K562 (cell line): ENCODE data around the gene RASIP1. TPM values are rescaled to one million over a fixed set of nuclear protein-coding genes. Genes with fewer than 3 reads are reported as not detected.

Experiments
- DNMT1 ChIP-seq: fragments of 450-650 bp; IDR thresholded peaks from 2 replicates; pipeline ENCODE4 v1.6.1; 2016; ENCODE audit warnings: antibody characterized with exemption, mild to moderate bottlenecking
- ESRRA ChIP-seq: fragments of 450-650 bp; IDR thresholded peaks from 2 replicates; pipeline ENCODE4 v1.6.1; 2014; ENCODE audit warnings: low read depth, mild to moderate bottlenecking, moderate library complexity, borderline replicate concordance
- EWSR1 ChIP-seq: fragments of 450-650 bp; IDR thresholded peaks from 2 replicates; pipeline ENCODE4 v1.6.1; 2018; ENCODE audit warnings: borderline replicate concordance, mild to moderate bottlenecking, low read depth, moderate library complexity; ENCODE audit not compliant: partially characterized antibody
- KLF16 ChIP-seq: IDR thresholded peaks from 2 replicates; pipeline ENCODE4 v1.6.1; 2016; ENCODE audit warnings: antibody characterized with exemption
- LEF1 ChIP-seq: fragments of 450-650 bp; IDR thresholded peaks from 2 replicates; pipeline ENCODE4 v1.6.1; 2016; ENCODE audit warnings: mild to moderate bottlenecking
- RBM14 ChIP-seq: fragments of 200-400 bp; formaldehyde crosslinking; IDR thresholded peaks from 2 replicates; pipeline ENCODE4 v1.6.1; 2018; ENCODE audit warnings: low read depth, mild to moderate bottlenecking, low read length, moderate library complexity, borderline replicate concordance; ENCODE audit not compliant: insufficient read depth
- RBM39 ChIP-seq: fragments of 200-400 bp; formaldehyde crosslinking; optimal IDR thresholded peaks from 2 replicates; pipeline ENCODE3; 2018; ENCODE audit warnings: low read depth, low read length
- polyA plus RNA-seq, 8 experiments: library from polyadenylated mRNA; depleted of rRNA in 4 of 8; stranded (reverse) in 5 of 8; unstranded in 3 of 8; fragments of >200 nt; fragmentation: Nextera tagmentation in 2 of 8; fragmentation: Illumina TruSeq in 1 of 8; extraction: Ambion mirVana in 2 of 8; extraction: Trizol in 1 of 8; gene quantifications; 2 replicates each; pipeline versions ENCODE4 v1.2.1 to v1.2.3, GENCODE V29; 2011 to 2014; ENCODE audit warnings: inconsistent platforms in 1 of 8, missing spikeins in 1 of 8
- total RNA-seq, 7 experiments: library from RNA; depleted of rRNA in 6 of 7; stranded (reverse); fragments of >200 nt in 6 of 7; fragmentation: Illumina TruSeq in 2 of 7; extraction: Trizol in 2 of 7; gene quantifications; 2 replicates each; pipeline versions ENCODE4 v1.2.1 to v1.2.3, GENCODE V29; 2011 to 2021; ENCODE audit warnings: low replicate concordance in 1 of 7
- TF ChIP-seq, protein P1 (sequence below): fragments of 200-800 bp; sonication (Bioruptor generic); IDR thresholded peaks from 2 replicates; pipeline ENCODE4 v1.6.1; 2017; ENCODE audit warnings: missing genetic modification characterization, missing compliant biosample characterization
- TF ChIP-seq, protein P2 (sequence below): sonication (generic); formaldehyde crosslinking; IDR thresholded peaks from 2 replicates; pipeline ENCODE4 v1.4.0; 2020; ENCODE audit warnings: mild to moderate bottlenecking, missing genetic modification reagents
- TF ChIP-seq, protein P3 (sequence below): fragments of 250-450 bp; sonication (Bioruptor Pico); IDR thresholded peaks from 2 replicates; pipeline ENCODE4 v1.8.0; 2021; ENCODE audit warnings: mild to moderate bottlenecking, moderate library complexity
- TF ChIP-seq, protein P4 (sequence below): fragments of 450-650 bp; formaldehyde crosslinking; IDR thresholded peaks from 2 replicates; pipeline ENCODE4 v1.4.0; 2020; ENCODE audit warnings: mild to moderate bottlenecking
- TF ChIP-seq, protein P5 (sequence below): sonication (generic); formaldehyde crosslinking; IDR thresholded peaks from 2 replicates; pipeline ENCODE4 v1.8.1; 2023; ENCODE audit warnings: mild to moderate bottlenecking, missing genetic modification reagents

RASIP1 gene
- total and polyA plus RNA-seq, 9 of the 15 experiments (the other 6 are each of a cell fraction or from before 2014, with no cell fraction given), result 0.20 to 4.7 (median 1.5) TPM

DNA sequence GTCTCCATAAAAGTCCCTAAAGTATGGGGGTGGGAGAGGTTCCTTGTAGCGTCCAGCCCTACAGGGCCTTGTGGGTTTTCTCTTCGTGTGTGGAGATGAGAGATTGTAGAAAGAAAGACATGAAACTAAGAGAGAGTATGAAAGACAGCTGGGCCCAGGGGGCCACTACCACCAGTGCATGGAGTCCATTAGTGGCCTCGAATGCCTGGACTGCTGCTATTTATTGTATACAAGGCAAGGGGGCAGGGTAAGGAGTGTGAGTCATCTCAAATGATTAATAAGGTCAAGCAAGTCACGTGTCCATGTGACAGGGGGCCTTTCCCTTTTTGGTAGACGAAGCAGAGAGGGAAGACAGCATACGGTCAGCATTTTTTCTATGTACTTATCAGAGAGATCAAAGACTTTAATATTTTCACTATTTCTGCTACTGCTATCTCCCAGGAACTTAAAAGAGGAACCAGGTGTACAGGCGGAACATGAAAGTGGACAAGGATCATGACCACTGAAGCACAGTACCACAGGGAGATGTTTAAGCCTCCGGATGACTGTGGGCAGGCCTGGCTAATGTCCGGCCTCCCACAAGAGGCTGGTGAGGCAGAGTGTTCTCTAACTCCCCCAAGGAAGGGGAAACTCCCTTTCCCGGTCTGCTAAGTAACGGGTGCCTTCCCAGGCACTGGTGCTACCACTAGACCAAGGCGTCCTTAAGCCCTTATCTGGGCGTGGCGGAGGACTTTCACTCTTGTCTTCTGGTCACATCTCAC, 40.4 kb upstream of the RASIP1 start (continued):
- TF ChIP-seq ESRRA (peak; percentile 59), EWSR1 (no peak), LEF1 (peak; percentile 96), KLF16 (0 out of 2 replicates have a peak, but pooled peaks have one; percentile 9), RBM39 (no peak), RBM14 (no peak), DNMT1 (no peak)
- TF ChIP-seq, protein P1, sequence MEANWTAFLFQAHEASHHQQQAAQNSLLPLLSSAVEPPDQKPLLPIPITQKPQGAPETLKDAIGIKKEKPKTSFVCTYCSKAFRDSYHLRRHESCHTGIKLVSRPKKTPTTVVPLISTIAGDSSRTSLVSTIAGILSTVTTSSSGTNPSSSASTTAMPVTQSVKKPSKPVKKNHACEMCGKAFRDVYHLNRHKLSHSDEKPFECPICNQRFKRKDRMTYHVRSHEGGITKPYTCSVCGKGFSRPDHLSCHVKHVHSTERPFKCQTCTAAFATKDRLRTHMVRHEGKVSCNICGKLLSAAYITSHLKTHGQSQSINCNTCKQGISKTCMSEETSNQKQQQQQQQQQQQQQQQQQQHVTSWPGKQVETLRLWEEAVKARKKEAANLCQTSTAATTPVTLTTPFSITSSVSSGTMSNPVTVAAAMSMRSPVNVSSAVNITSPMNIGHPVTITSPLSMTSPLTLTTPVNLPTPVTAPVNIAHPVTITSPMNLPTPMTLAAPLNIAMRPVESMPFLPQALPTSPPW (CRISPR knock-in tag), result peak; percentile 59
- TF ChIP-seq, protein P2, sequence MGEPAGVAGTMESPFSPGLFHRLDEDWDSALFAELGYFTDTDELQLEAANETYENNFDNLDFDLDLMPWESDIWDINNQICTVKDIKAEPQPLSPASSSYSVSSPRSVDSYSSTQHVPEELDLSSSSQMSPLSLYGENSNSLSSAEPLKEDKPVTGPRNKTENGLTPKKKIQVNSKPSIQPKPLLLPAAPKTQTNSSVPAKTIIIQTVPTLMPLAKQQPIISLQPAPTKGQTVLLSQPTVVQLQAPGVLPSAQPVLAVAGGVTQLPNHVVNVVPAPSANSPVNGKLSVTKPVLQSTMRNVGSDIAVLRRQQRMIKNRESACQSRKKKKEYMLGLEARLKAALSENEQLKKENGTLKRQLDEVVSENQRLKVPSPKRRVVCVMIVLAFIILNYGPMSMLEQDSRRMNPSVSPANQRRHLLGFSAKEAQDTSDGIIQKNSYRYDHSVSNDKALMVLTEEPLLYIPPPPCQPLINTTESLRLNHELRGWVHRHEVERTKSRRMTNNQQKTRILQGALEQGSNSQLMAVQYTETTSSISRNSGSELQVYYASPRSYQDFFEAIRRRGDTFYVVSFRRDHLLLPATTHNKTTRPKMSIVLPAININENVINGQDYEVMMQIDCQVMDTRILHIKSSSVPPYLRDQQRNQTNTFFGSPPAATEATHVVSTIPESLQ (CRISPR knock-in tag), result no peak
- TF ChIP-seq, protein P3, sequence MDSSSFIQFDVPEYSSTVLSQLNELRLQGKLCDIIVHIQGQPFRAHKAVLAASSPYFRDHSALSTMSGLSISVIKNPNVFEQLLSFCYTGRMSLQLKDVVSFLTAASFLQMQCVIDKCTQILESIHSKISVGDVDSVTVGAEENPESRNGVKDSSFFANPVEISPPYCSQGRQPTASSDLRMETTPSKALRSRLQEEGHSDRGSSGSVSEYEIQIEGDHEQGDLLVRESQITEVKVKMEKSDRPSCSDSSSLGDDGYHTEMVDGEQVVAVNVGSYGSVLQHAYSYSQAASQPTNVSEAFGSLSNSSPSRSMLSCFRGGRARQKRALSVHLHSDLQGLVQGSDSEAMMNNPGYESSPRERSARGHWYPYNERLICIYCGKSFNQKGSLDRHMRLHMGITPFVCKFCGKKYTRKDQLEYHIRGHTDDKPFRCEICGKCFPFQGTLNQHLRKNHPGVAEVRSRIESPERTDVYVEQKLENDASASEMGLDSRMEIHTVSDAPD, result no peak
- TF ChIP-seq, protein P4, sequence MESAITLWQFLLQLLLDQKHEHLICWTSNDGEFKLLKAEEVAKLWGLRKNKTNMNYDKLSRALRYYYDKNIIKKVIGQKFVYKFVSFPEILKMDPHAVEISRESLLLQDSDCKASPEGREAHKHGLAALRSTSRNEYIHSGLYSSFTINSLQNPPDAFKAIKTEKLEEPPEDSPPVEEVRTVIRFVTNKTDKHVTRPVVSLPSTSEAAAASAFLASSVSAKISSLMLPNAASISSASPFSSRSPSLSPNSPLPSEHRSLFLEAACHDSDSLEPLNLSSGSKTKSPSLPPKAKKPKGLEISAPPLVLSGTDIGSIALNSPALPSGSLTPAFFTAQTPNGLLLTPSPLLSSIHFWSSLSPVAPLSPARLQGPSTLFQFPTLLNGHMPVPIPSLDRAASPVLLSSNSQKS (CRISPR knock-in tag), result no peak
- TF ChIP-seq, protein P5, sequence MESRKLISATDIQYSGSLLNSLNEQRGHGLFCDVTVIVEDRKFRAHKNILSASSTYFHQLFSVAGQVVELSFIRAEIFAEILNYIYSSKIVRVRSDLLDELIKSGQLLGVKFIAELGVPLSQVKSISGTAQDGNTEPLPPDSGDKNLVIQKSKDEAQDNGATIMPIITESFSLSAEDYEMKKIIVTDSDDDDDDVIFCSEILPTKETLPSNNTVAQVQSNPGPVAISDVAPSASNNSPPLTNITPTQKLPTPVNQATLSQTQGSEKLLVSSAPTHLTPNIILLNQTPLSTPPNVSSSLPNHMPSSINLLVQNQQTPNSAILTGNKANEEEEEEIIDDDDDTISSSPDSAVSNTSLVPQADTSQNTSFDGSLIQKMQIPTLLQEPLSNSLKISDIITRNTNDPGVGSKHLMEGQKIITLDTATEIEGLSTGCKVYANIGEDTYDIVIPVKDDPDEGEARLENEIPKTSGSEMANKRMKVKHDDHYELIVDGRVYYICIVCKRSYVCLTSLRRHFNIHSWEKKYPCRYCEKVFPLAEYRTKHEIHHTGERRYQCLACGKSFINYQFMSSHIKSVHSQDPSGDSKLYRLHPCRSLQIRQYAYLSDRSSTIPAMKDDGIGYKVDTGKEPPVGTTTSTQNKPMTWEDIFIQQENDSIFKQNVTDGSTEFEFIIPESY (CRISPR knock-in tag), result peak; percentile 47; the same call in 1 of the 2 replicates
